Heart left ventricle (tissue), 16 donors: ENCODE measurements around the gene TMEM119. TPM values are rescaled to one million over a fixed set of nuclear protein-coding genes. Genes with fewer than 3 reads are reported as not detected.

Experiments
- ATAC-seq, 4 donors: fragments of 200-7000 bp; cut with Tn5 transposase; one replicate each; pipeline ENCODE4 v1.9.1; 2020 to 2022; ENCODE audit warnings: moderate library complexity in 4 of 4, mild to moderate bottlenecking in 3 of 4, moderate number of reproducible peaks in 1 of 4
- DNase-seq, 5 donors: peaks; one replicate each; pipeline ENCODE4 v3.0.0-alpha.2; 2020
- H3K27ac ChIP-seq, 12 donors: fragments of 200-600 bp; sonication (generic) in 4 of 12; one replicate each; pipeline versions ENCODE4 v1.5.0 to v1.8.0; 2016 to 2022; ENCODE audit warnings: mild to moderate bottlenecking in 2 of 12
- H3K27me3 ChIP-seq, 9 donors: fragments of 200-600 bp; sonication (generic) in 2 of 9; one replicate each; pipeline versions ENCODE4 v1.5.1 to v1.8.0; 2016 to 2022; ENCODE audit warnings: mild to moderate bottlenecking in 3 of 9
- H3K36me3 ChIP-seq, 9 donors: fragments of 200-600 bp; sonication (generic) in 2 of 9; one replicate each; pipeline versions ENCODE4 v1.5.0 to v1.8.0; 2018 to 2022; ENCODE audit warnings: mild to moderate bottlenecking in 2 of 9
- H3K4me1 ChIP-seq, 12 donors: fragments of 200-600 bp; sonication (generic) in 4 of 12; one replicate each; pipeline versions ENCODE4 v1.5.0 to v1.8.0; 2016 to 2022; ENCODE audit warnings: mild to moderate bottlenecking in 3 of 12
- H3K4me3 ChIP-seq, 12 donors: fragments of 200-600 bp; sonication (generic) in 4 of 12; one replicate each; pipeline versions ENCODE4 v1.5.0 to v1.8.0; 2017 to 2022; ENCODE audit warnings: mild to moderate bottlenecking in 9 of 12, moderate library complexity in 4 of 12
- H3K9me3 ChIP-seq, 12 donors: fragments of 200-600 bp; sonication (generic) in 4 of 12; one replicate each; pipeline versions ENCODE4 v1.5.0 to v1.8.0; 2016 to 2022; ENCODE audit warnings: mild to moderate bottlenecking in 1 of 12
- POLR2A ChIP-seq, 2 donors: fragments of 450-650 bp; IDR thresholded peaks; one replicate each; pipeline ENCODE4 v1.6.1; 2017; ENCODE audit warnings: antibody characterized with exemption in 2 of 2, mild to moderate bottlenecking in 2 of 2, moderate library complexity in 2 of 2
- WGBS, 4 donors: extraction: QIAGEN DNeasy Blood & Tissue Kit in 2 of 4; methylation state at CpG; one replicate each; pipeline versions ENCODE4 v1.1.5 to v1.1.7; 2013 to 2018; 5-methylcytosine and 5-hydroxymethylcytosine counted together
- intact Hi-C, 10 donors: fragments of 100-400 bp; cut with DNase I; formaldehyde crosslinking; loops; one replicate each; pipeline versions ENCODE4 v1.11.1 to v1.14.2; 2022
- polyA plus RNA-seq, 2 donors: library from polyadenylated mRNA; stranded (reverse); fragments of 200-250 nt; gene quantifications; one replicate each; pipeline ENCODE4 v1.2.3, GENCODE V29; 2013
- total RNA-seq, 9 donors: library from RNA; depleted of rRNA in 2 of 9; stranded (reverse); fragments of >200 nt in 2 of 9; fragmentation: NEBNext Ultra II Directional in 3 of 9; extraction: Animal tissue kit (Norgen Biotek cat#: 25700) in 3 of 9; gene quantifications; one replicate each; pipeline versions ENCODE4 v1.1.0 to v1.2.4, GENCODE V29; 2016 to 2023
- TF ChIP-seq, protein P1 (sequence below), 12 donors: fragments of 200-600 bp; sonication (generic) in 4 of 12; IDR thresholded peaks; one replicate each; pipeline versions ENCODE4 v1.5.0 to v1.8.0; 2018 to 2022; ENCODE audit warnings: antibody characterized with exemption in 12 of 12, mild to moderate bottlenecking in 5 of 12
- donor health status: ischemic (EF 13 %, LVEDD 7.1; RV severe dilation, severe dysfunction).
- donor health status: healthy with polysubstance abuse.
- donor health status: DM: no; HTN: yes; CAD: no.
- donor health status: DM: no; HTN: no; CAD: no.
- donor health status: ischemic (EF 25% LVEDD 6.9; RV normal size, moderate dysfunction).
- donor health status: ischemic (EF 25% LVEDD 5.7; RV mildly dilated, moderate dysfunction).
- donor health status: healthy.
- donor health status: DM: yes; HTN: yes; CAD: no.
- donor health status: ischemic (EF 35%, LVEDD 5.7; RV mildly dilated, moderate dysfunction).
- donor health status: nonischemic (EF 11% LVEDD 7.7; RV severe dilation, severe dysfunction).
- donor health status: DM: yes; HTN: yes; CAD: no.
- donor health status: PGD.
- donor health status: ischemic (EF 29% LVEDD 5.4; RV normal size, mild dysfunction).
- donor health status: nonischemic (EF 23%, LVEDD 6.1; RV moderate dilation, normal function).

The TMEM119 gene
- total and polyA plus RNA-seq, 11 donors = 0.19 to 11.0 (median 2.2) TPM

DNA sequence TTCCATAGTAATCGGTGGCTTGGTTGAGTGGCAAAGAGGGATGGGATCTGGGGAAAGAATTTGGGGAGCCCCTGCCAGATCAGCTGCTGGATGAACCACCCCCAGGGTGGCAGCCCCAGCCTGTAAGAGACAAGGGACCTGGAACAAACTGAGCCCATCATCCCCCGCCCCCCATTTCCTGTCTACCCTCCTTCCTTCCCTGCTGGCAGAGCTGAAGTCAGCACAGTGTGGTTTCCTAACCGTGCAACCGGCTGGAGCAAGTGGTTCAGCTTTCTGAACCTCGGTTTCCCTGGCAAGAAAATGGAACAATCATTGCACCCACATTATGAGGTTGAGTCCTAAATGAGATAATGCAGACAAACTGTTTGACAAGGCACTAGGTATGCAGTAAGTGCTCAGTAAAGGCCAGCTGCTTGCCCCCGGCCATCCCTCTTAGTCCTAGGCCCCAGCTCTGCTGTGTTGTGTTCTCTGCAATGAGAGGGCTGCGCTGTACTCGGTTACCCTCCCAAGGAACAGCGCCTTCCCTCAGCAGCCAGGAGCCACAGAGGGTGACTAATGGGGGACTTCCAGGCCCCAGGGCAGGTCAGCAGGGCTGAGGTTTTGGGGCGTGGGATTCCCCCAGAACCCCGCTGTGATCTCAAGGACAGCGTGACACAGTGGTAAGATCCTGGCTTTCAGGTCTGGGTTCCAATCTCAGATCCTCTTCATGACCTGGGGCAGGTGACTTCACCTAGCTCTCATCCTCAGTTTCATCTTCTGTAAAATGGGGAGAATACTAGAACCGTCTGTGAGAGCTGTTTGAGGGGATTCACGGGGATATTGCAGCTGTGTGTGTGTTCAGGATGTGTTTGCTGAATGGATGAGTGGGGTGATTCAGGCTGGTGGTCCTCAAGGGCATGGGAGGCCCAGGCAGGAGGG is 19.3 kb upstream of the TMEM119 start:
- H3K36me3 ChIP-seq = peaks cover 0 to 6% (median 0%) of the 10 kb centered on the region in 9 donors
- DNase-seq (peak in 2 of 5 donors; percentile 27 to 59), ATAC-seq (peak in 2 of 4 donors; percentile 29 to 45)
- H3K4me1 ChIP-seq = peaks cover 0 to 63% (median 7%) of the 10 kb centered on the region in 12 donors
- WGBS, 4 donors = 78 to 85% (median 81%) methylated on average over 11 to 14 of the region's 14 CpGs
- no peak for TF ChIP-seq POLR2A (IDR thresholded peaks at IDR 0.05)
- TF ChIP-seq, protein P1, sequence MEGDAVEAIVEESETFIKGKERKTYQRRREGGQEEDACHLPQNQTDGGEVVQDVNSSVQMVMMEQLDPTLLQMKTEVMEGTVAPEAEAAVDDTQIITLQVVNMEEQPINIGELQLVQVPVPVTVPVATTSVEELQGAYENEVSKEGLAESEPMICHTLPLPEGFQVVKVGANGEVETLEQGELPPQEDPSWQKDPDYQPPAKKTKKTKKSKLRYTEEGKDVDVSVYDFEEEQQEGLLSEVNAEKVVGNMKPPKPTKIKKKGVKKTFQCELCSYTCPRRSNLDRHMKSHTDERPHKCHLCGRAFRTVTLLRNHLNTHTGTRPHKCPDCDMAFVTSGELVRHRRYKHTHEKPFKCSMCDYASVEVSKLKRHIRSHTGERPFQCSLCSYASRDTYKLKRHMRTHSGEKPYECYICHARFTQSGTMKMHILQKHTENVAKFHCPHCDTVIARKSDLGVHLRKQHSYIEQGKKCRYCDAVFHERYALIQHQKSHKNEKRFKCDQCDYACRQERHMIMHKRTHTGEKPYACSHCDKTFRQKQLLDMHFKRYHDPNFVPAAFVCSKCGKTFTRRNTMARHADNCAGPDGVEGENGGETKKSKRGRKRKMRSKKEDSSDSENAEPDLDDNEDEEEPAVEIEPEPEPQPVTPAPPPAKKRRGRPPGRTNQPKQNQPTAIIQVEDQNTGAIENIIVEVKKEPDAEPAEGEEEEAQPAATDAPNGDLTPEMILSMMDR (IDR thresholded peaks at IDR 0.05) = no peak
- intact Hi-C loops = loop anchor here in 6 of 10 donors (2.0 to 5.0 kb wide), 6 partner anchors 50 to 700 kb away; partner anchors contain the start of genes ALKBH2 (in 1 of the 6), ISCU (in 1 of the 6) and SART3 (in 1 of the 6)
- H3K27me3 ChIP-seq = no peaks in the 10 kb centered on the region
- H3K9me3 ChIP-seq = peaks cover 0 to 10% (median 0%) of the 10 kb centered on the region in 12 donors
- peak overlapping the region in 1 of 12 donors; percentile 53 for H3K27ac ChIP-seq
- no peak overlapping the region for H3K4me3 ChIP-seq

DNA sequence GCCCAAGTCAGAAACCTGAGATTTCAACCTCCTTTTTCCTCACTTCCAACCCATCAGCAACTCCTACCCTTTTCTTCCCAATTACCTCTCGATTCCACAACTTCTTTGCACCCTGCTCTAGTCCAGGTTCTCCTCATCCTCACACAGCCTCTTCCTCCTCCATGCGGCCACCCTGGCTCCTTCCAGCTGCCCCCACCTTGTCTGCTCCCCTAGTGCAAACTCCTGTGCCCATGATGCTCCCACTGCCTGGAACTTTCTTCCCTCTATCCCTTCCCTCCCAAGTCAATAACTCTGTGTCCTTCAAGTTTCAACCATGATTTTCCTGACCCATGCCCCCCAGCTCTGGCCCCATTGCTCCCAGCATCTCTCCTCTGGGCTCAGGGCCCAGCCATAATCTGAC is 18.5 kb upstream of the TMEM119 start:
- H3K4me1 ChIP-seq = peaks cover 0 to 54% (median 4%) of the 10 kb centered on the region in 12 donors
- peak overlapping the region in 1 of 12 donors; percentile 53 for H3K27ac ChIP-seq
- WGBS, 4 donors = 92 to 99% (median 95%) methylated on average over 2 of the region's 2 CpGs
- no peak for ATAC-seq
- H3K9me3 ChIP-seq = peaks cover 0 to 10% (median 0%) of the 10 kb centered on the region in 12 donors
- DNase-seq = no peak
- TF ChIP-seq, protein P1 (IDR thresholded peaks at IDR 0.05) = no peak
- TF ChIP-seq POLR2A (IDR thresholded peaks at IDR 0.05) = no peak
- H3K4me3 ChIP-seq = no peak overlapping the region
- no peaks in the 10 kb centered on the region for H3K36me3 ChIP-seq
- intact Hi-C loops = loop anchor here in 6 of 10 donors (2.0 to 5.0 kb wide), 6 partner anchors 50 to 699 kb away; partner anchors contain the start of genes ALKBH2 (in 1 of the 6), ISCU (in 1 of the 6) and SART3 (in 1 of the 6)
- H3K27me3 ChIP-seq = no peaks in the 10 kb centered on the region

DNA sequence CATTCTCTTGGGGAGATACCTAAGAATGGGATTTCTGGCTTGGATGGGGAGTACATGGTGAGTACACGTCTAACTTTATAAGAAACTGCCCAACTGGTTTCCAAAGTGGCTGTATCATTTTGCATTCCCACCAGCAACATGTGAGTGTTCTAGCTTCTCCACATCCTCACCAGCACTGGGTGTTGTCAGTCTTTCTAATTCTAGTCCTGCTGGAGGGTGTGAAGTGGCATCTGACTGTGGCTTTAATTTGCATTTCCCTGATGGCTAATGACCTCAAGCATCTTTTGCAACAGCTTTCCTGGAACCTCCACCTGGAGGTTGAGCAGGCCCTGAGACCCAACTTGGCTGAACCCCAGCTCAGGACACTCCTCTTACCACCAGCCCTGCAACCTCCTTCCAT is 18.0 kb upstream of the TMEM119 start:
- intact Hi-C loops = loop anchor here in 6 of 10 donors (2.0 to 5.0 kb wide), 6 partner anchors 49 to 699 kb away; partner anchors contain the start of genes ALKBH2 (in 1 of the 6), ISCU (in 1 of the 6) and SART3 (in 1 of the 6)
- TF ChIP-seq POLR2A (IDR thresholded peaks at IDR 0.05) = no peak
- TF ChIP-seq, protein P1 (IDR thresholded peaks at IDR 0.05) = no peak
- H3K36me3 ChIP-seq = no peaks in the 10 kb centered on the region
- peaks cover 0 to 50% (median 4%) of the 10 kb centered on the region in 12 donors for H3K4me1 ChIP-seq
- no peaks in the 10 kb centered on the region for H3K27me3 ChIP-seq
- WGBS, 4 donors = 76 to 100% (median 89%) methylated on average over 1 of the region's 1 CpG
- H3K27ac ChIP-seq = peak overlapping the region in 1 of 12 donors; percentile 53
- H3K9me3 ChIP-seq = peaks cover 0 to 10% (median 0%) of the 10 kb centered on the region in 12 donors
- no peak for ATAC-seq
- H3K4me3 ChIP-seq = no peak overlapping the region
- DNase-seq = no peak

DNA sequence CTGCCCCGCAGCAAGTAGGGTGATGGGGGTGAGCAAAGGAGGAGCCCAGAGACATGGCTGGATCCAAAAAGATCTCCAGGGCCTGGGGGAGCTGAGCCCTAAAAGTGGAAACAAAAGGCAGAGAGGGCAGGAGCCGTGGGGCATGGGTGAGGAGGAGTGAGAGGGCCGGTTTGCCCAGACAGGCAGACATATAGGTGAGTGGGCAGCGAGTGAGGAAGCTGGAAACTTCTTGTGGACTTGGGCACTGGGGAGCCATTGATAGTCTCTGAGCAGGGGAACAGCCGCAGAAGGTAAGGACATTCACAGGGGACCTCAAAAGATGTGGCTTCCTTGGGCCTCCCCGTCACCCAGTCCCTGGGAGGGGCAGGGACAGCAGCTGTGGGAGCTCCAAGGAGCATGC is 16.8 kb upstream of the TMEM119 start:
- intact Hi-C loops = loop anchor here in 5 of 10 donors (5.0 kb wide), 6 partner anchors 42 to 697 kb away; partner anchors contain the start of genes ALKBH2 (in 1 of the 5), ISCU (in 1 of the 5) and SART3 (in 1 of the 5)
- DNase-seq (no peak), ATAC-seq (no peak)
- Histone ChIP-seq H3K4me3 (no peak overlapping the region), H3K4me1 (peaks cover 0 to 40% (median 9%) of the 10 kb centered on the region in 12 donors), H3K27me3 (no peaks in the 10 kb centered on the region), H3K27ac (no peak overlapping the region), H3K36me3 (no peaks in the 10 kb centered on the region), H3K9me3 (peaks cover 0 to 10% (median 0%) of the 10 kb centered on the region in 12 donors)
- WGBS, 4 donors = 90 to 94% (median 94%) methylated on average over 6 of the region's 6 CpGs
- TF ChIP-seq POLR2A (IDR thresholded peaks at IDR 0.05) = no peak
- TF ChIP-seq, protein P1 (IDR thresholded peaks at IDR 0.05) = no peak
